Trophoblast cell (in vitro differentiated cells and primary cell): Measurements from ENCODE around the gene SPEG.
A peak's percentile ranks its signal among the peaks of the same experiment; 100 is the strongest.

Experiments
- DNase-seq, 2 donors: peaks; one replicate each; pipeline ENCODE4 v3.0.0-alpha.2; 2016
- H2AFZ ChIP-seq: 2 replicates; pipeline ENCODE4 v1.6.1; 2013; ENCODE audit warnings: low read length, moderate library complexity, mild to moderate bottlenecking; ENCODE audit not compliant: insufficient read depth, poor library complexity
- H2AK5ac ChIP-seq: 2 replicates; pipeline ENCODE4 v1.6.1; 2013; ENCODE audit warnings: mild to moderate bottlenecking, low read length
- H2BK120ac ChIP-seq: 2 replicates; pipeline ENCODE4 v1.6.1; 2013; ENCODE audit warnings: low read length, mild to moderate bottlenecking, moderate library complexity; ENCODE audit not compliant: insufficient read depth, poor library complexity
- H2BK12ac ChIP-seq: 2 replicates; pipeline ENCODE4 v1.6.1; 2013; ENCODE audit warnings: mild to moderate bottlenecking, low read length, moderate library complexity
- H2BK5ac ChIP-seq: 2 replicates; pipeline ENCODE4 v1.6.1; 2013; ENCODE audit warnings: low read length, low read depth, moderate library complexity, mild to moderate bottlenecking; ENCODE audit not compliant: poor library complexity
- H3K14ac ChIP-seq: 2 replicates; pipeline ENCODE4 v1.6.1; 2013; ENCODE audit warnings: mild to moderate bottlenecking, low read length
- H3K18ac ChIP-seq: 2 replicates; pipeline ENCODE4 v1.6.1; 2013; ENCODE audit warnings: mild to moderate bottlenecking, low read length
- H3K23ac ChIP-seq: 2 replicates; pipeline ENCODE4 v1.6.1; 2013; ENCODE audit warnings: low read length
- H3K27ac ChIP-seq: 2 replicates; pipeline ENCODE4 v1.5.1; 2013; ENCODE audit warnings: low read depth, mild to moderate bottlenecking, inconsistent platforms, low read length, moderate library complexity
- H3K27me3 ChIP-seq: 2 replicates; pipeline ENCODE4 v1.6.1; 2013; ENCODE audit warnings: inconsistent platforms, mild to moderate bottlenecking, low read length, moderate library complexity; ENCODE audit not compliant: insufficient read depth
- H3K36me3 ChIP-seq, 2 experiments: 1 replicate in 1 of 2; 2 replicates in 1 of 2; pipeline ENCODE4 v1.6.1; 2013; ENCODE audit warnings: low read length in 2 of 2, mild to moderate bottlenecking in 2 of 2, moderate library complexity in 1 of 2; ENCODE audit not compliant: insufficient read depth in 2 of 2, control insufficient read depth in 1 of 2
- H3K4ac ChIP-seq: 2 replicates; pipeline ENCODE4 v1.6.1; 2013; ENCODE audit warnings: low read depth, mild to moderate bottlenecking, low read length, moderate library complexity
- H3K4me1 ChIP-seq, 2 experiments: 1 replicate in 1 of 2; 2 replicates in 1 of 2; pipeline ENCODE4 v1.6.1; 2013; ENCODE audit warnings: low read length in 2 of 2, mild to moderate bottlenecking in 2 of 2, moderate library complexity in 1 of 2; ENCODE audit not compliant: insufficient read depth in 2 of 2, control insufficient read depth in 1 of 2
- H3K4me2 ChIP-seq: 2 replicates; pipeline ENCODE4 v1.6.1; 2013; ENCODE audit warnings: inconsistent platforms, mild to moderate bottlenecking, low read length, moderate library complexity
- H3K4me3 ChIP-seq: 2 replicates; pipeline ENCODE4 v1.5.1; 2013; ENCODE audit warnings: mild to moderate bottlenecking, low read depth, low read length, inconsistent platforms
- H3K79me1 ChIP-seq: one replicate; pipeline ENCODE4 v1.6.1; 2013; ENCODE audit warnings: low read length
- H3K79me2 ChIP-seq: 2 replicates; pipeline ENCODE4 v1.6.1; 2013; ENCODE audit warnings: low read length, mild to moderate bottlenecking; ENCODE audit not compliant: control insufficient read depth, insufficient read depth, poor library complexity
- H3K9ac ChIP-seq: 2 replicates; pipeline ENCODE4 v1.6.1; 2013; ENCODE audit warnings: mild to moderate bottlenecking, low read length
- H3K9me3 ChIP-seq: 2 replicates; pipeline ENCODE4 v1.6.1; 2013; ENCODE audit warnings: low read depth, mild to moderate bottlenecking, control low read depth, inconsistent platforms, low read length; ENCODE audit not compliant: insufficient read depth
- H4K12ac ChIP-seq: 2 replicates; pipeline ENCODE4 v1.6.1; 2013; ENCODE audit warnings: low read depth, mild to moderate bottlenecking, low read length, moderate library complexity
- H4K8ac ChIP-seq: 2 replicates; pipeline ENCODE4 v1.6.1; 2013; ENCODE audit warnings: low read depth, mild to moderate bottlenecking, low read length, moderate library complexity
- H4K91ac ChIP-seq: one replicate; pipeline ENCODE4 v1.6.1; 2013; ENCODE audit warnings: low read depth, mild to moderate bottlenecking, low read length, moderate library complexity
- WGBS: extraction: QIAGEN DNeasy Blood & Tissue Kit; methylation state at CpG from one replicate; pipeline ENCODE4 v1.1.7; 2013; ENCODE audit warnings: missing lambda C conversion rate; ENCODE audit not compliant: insufficient read length, insufficient coverage; ENCODE audit errors: extremely low coverage; 5-methylcytosine and 5-hydroxymethylcytosine counted together

Gene SPEG

GRCh38 chr2:219408631-219409030 is 26.0 kb upstream of the SPEG start:
- Histone ChIP-seq H3K4me3 (no peak overlapping the region), H3K14ac (no peak overlapping the region), H4K8ac (no peak overlapping the region), H3K36me3 (no peaks in the 10 kb centered on the region), H2AFZ (no peak overlapping the region), H3K18ac (no peak overlapping the region), H3K23ac (no peak overlapping the region), H3K9me3 (peaks cover 2% of the 10 kb centered on the region), H3K4me2 (no peak overlapping the region), H2BK120ac (no peak overlapping the region), H2BK5ac (no peak overlapping the region), H4K12ac (no peak overlapping the region), H2BK12ac (no peak overlapping the region), H2AK5ac (no peak overlapping the region), H3K9ac (no peak overlapping the region), H4K91ac (no peak overlapping the region), H3K27me3 (no peaks in the 10 kb centered on the region), H3K4me1 (peaks cover 4 to 10% of the 10 kb centered on the region in 2 experiments), H3K27ac (no peak overlapping the region), H3K79me2 (no peaks in the 10 kb centered on the region), H3K79me1 (no peaks in the 10 kb centered on the region), H3K4ac (no peak overlapping the region)
- DNase-seq, result no peak
- WGBS, result no CpG with 5 or more reads among the region's 8 CpGs

DNA sequence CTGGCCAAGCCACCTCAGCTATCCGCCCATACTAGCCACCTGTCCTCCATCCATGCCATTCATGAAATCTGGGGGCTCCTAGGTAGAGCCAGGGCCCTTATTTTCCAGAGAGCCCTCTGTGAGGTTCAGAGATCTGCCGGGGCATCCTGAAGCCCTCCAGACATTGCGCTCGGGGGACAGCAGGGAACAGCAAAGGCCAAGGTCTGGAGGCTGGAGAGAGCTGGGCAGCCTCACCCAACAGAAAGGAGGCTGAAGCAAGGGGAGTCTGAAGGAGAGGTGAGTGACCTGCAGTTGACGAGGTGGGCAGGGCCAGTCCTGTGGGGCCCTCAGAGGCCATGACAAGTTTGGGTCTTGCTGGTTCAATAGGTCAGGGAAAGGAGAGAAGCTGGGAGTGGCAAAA is 25.0 kb upstream of the SPEG start:
- Histone ChIP-seq H3K36me3 (no peaks in the 10 kb centered on the region), H3K9ac (no peak overlapping the region), H3K4me1 (peaks cover 4 to 6% of the 10 kb centered on the region in 2 experiments), H3K23ac (no peak overlapping the region), H3K27ac (no peak overlapping the region), H3K79me2 (no peaks in the 10 kb centered on the region), H3K4me2 (no peak overlapping the region), H3K14ac (no peak overlapping the region), H2BK120ac (no peak overlapping the region), H3K9me3 (peaks cover 2% of the 10 kb centered on the region), H3K18ac (no peak overlapping the region), H3K79me1 (no peaks in the 10 kb centered on the region), H3K27me3 (no peaks in the 10 kb centered on the region), H3K4me3 (no peak overlapping the region), H4K91ac (no peak overlapping the region), H2AK5ac (no peak overlapping the region), H4K12ac (no peak overlapping the region), H2BK5ac (no peak overlapping the region), H2AFZ (no peak overlapping the region), H3K4ac (no peak overlapping the region), H2BK12ac (no peak overlapping the region), H4K8ac (no peak overlapping the region)
- no peak for DNase-seq
- no CpG with 5 or more reads among the region's 5 CpGs for WGBS

GRCh38 chr2:219410390-219410789 is 24.3 kb upstream of the SPEG start:
- Histone ChIP-seq H3K36me3 (no peaks in the 10 kb centered on the region), H3K79me2 (no peaks in the 10 kb centered on the region), H3K79me1 (no peaks in the 10 kb centered on the region), H4K91ac (no peak overlapping the region), H2AFZ (no peak overlapping the region), H3K4ac (no peak overlapping the region), H3K4me3 (no peak overlapping the region), H2AK5ac (no peak overlapping the region), H2BK120ac (no peak overlapping the region), H4K12ac (no peak overlapping the region), H4K8ac (no peak overlapping the region), H3K18ac (no peak overlapping the region), H3K14ac (no peak overlapping the region), H3K9me3 (peaks cover 2% of the 10 kb centered on the region), H3K23ac (no peak overlapping the region), H2BK5ac (no peak overlapping the region), H2BK12ac (no peak overlapping the region), H3K27ac (no peak overlapping the region), H3K4me2 (no peak overlapping the region), H3K27me3 (no peaks in the 10 kb centered on the region), H3K9ac (no peak overlapping the region), H3K4me1 (peaks cover 4 to 5% of the 10 kb centered on the region in 2 experiments)
- WGBS, result no CpG with 5 or more reads among the region's 8 CpGs
- peak in 1 of 2 donors; percentile 21 for DNase-seq

DNA sequence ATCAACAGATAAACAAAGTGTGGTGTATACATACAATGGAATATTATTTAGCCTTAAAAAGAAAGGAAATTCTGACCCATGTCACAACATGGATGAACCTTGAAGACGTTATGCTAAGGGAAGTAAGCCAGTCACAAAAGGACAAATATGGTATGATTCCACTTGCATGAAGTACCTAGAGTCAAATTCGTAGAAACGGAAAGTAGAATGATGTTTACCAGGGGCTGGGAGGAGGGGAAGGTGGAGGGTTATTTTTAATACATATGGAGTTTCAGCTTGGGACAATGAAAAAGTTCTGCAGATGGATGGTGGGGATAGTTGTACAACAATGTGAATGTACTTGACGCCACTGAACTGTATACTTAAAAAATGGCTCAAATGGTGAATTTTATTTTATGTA is 19.8 kb upstream of the SPEG start:
- Histone ChIP-seq H2BK12ac (no peak overlapping the region), H3K4ac (no peak overlapping the region), H3K4me2 (no peak overlapping the region), H2AK5ac (no peak overlapping the region), H2AFZ (no peak overlapping the region), H3K9ac (no peak overlapping the region), H3K23ac (no peak overlapping the region), H3K27me3 (peaks cover 11% of the 10 kb centered on the region), H3K79me1 (no peaks in the 10 kb centered on the region), H4K12ac (no peak overlapping the region), H3K4me1 (peaks cover 0 to 4% of the 10 kb centered on the region in 2 experiments), H4K8ac (no peak overlapping the region), H3K79me2 (no peaks in the 10 kb centered on the region), H3K18ac (no peak overlapping the region), H3K27ac (no peak overlapping the region), H3K36me3 (no peaks in the 10 kb centered on the region), H3K14ac (no peak overlapping the region), H3K9me3 (peaks cover 6% of the 10 kb centered on the region), H4K91ac (no peak overlapping the region), H2BK120ac (no peak overlapping the region), H2BK5ac (no peak overlapping the region), H3K4me3 (no peak overlapping the region)
- no CpG with 5 or more reads among the region's 4 CpGs for WGBS
- DNase-seq, result no peak
